Measurements from ENCODE around the gene RGSL1. TPM values are rescaled to one million over a fixed set of nuclear protein-coding genes. Genes with fewer than 3 reads are reported as not detected.

RGSL1 gene
- not detected for total RNA-seq

DNA sequence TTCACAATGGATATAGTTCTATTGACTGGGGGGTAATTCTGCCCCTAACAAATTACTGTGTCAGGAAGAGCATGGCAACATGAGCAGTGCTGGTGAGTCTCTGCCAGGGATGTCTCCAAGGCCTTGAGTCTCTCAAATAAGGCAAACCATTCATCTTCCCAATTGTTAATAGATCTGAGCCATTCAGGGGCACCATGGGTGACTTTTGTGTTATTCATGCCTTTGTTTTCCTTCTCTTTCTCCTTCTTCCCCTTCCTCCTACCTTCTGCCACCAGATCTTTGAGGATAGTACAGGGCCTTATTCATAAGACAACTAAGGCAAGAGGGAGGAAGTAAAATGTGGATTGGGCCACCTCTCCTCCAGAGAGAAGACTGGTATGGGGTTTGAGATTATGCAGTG, at the start of gene RGSL1:
Gene RGSL1, plus strand, starts transcription at position 60 of the 400 bp plus-strand sequence. Its CDS starts 20 bp downstream, at position 80.
- no peak within 1 kb of the TSS for H3K27ac Mint-ChIP-seq
- no peak within 1 kb of the TSS for H3K4me3 Mint-ChIP-seq
- intact Hi-C loops (cut with DNase I, micrococcal nuclease) = no loop called here
- peaks cover 5% of the 10 kb centered on the region for H3K27me3 Mint-ChIP-seq
- no peak for DNase-seq
- ATAC-seq = no peak
- H3K36me3 Mint-ChIP-seq (ENCODE audit: low read depth) = no peaks in the 10 kb centered on the region
- ChIA-PET POLR2A (no interaction called here), CTCF (no interaction called here)
- peaks cover 2% of the 10 kb centered on the region for H3K4me1 Mint-ChIP-seq
- no peaks in the 10 kb centered on the region for H3K9me3 Mint-ChIP-seq (ENCODE audit: low read depth)

DNA sequence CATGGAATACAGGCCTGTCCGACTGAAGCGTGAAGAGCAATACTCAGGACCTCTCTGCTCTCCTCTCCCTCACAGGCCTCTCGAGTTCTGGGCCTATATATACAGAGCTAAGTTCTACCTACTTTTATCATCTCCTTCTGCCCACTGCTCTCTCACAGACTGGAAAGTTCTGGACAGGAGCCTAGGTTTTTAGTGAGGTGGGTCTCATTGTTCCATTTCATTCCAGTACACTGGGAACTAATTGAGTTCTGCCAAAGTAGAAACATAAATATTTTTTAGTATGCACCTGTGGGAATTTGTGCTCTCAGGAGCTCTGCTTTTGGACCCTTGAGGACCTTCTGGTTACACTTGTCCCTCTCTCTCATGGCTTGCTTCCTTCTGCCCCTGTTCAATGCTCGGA, 49.4 kb upstream of the RGSL1 start, which contains the start of gene TEDDM1:
Gene TEDDM1, minus strand, starts transcription at position 101 of the 400 bp plus-strand sequence. CDS start 182 bp downstream, outside the sequence.
- peaks cover under 1% of the 10 kb centered on the region for H3K9me3 Mint-ChIP-seq (ENCODE audit: low read depth)
- H3K36me3 Mint-ChIP-seq (ENCODE audit: low read depth) = no peaks in the 10 kb centered on the region
- ATAC-seq (no peak), DNase-seq (no peak)
- intact Hi-C loops (cut with DNase I, micrococcal nuclease) = no loop called here
- no peak within 1 kb of the TSS for H3K4me3 Mint-ChIP-seq
- ChIA-PET CTCF (interaction anchor here (0.8 to 2.3 kb wide), 3 partner anchors 257 to 322 kb away, joined by 3 to 18 read pairs (median 3); no protein-coding TSS in a partner anchor), POLR2A (no interaction called here)
- H3K27me3 Mint-ChIP-seq = peaks cover 11% of the 10 kb centered on the region
- H3K27ac Mint-ChIP-seq = no peak within 1 kb of the TSS
- H3K4me1 Mint-ChIP-seq = peaks cover 2% of the 10 kb centered on the region

DNA sequence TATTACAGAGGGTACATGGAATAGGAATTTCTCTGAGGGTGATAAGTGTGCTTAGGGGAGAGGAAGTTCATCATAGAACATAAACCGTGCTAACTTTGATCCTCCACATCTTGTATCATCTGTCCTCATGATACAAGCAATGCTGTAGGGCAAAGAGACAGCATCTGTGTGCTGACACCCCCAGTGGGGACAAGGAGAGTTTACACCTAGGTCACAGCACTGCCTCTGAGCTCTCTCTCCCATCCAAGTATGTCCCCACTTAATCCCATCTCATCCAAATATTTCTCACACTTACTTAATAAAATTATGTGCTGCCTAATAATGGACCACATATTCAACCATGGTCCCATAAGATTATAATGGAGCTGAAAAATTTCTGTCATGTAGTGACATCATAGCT, 45.2 kb upstream of the RGSL1 start:
- no peaks in the 10 kb centered on the region for H3K4me1 Mint-ChIP-seq
- H3K36me3 Mint-ChIP-seq (ENCODE audit: low read depth) = no peaks in the 10 kb centered on the region
- no peak for ATAC-seq
- peaks cover 2% of the 10 kb centered on the region for H3K9me3 Mint-ChIP-seq (ENCODE audit: low read depth)
- peaks cover 19% of the 10 kb centered on the region for H3K27me3 Mint-ChIP-seq
- DNase-seq = no peak
- intact Hi-C loops (cut with DNase I, micrococcal nuclease) = no loop called here
- no peak overlapping the region for H3K27ac Mint-ChIP-seq
- H3K4me3 Mint-ChIP-seq = no peak overlapping the region
- CTCF ChIA-PET = interaction anchor here (0.8 to 1.6 kb wide), 5 partner anchors 8 to 324 kb away, joined by 3 to 8 read pairs (median 3); no protein-coding TSS in a partner anchor
- POLR2A ChIA-PET = interaction anchor here (0.5 kb wide), 1 partner anchor 215 kb away, joined by 4 read pairs; no protein-coding TSS in a partner anchor

DNA sequence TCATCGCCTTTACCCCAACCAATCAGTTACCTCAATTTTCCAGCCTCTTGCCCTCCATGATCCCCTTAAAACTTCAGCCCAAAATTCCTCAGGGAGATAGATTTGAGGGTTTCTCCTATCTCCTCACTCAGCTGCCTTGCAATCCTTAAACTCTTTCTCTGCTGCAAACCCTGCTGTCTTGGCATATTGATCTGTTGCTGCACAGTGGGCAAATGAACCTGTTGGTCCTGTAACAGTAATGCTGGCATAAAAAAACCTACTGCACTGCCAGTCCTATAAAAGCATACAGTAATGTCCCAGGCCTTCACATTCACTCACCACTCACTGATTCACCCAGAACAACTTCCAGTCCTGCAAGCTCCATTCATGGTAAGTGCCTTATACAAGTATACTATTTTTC, 44.4 kb upstream of the RGSL1 start:
- ChIA-PET POLR2A (interaction anchor here (0.6 kb wide), 1 partner anchor 472 kb away, joined by 3 read pairs; no protein-coding TSS in a partner anchor), CTCF (interaction anchor here (0.8 to 1.6 kb wide), 5 partner anchors 9 to 325 kb away, joined by 3 to 8 read pairs (median 3); no protein-coding TSS in a partner anchor)
- no peaks in the 10 kb centered on the region for H3K4me1 Mint-ChIP-seq
- peaks cover 21% of the 10 kb centered on the region for H3K27me3 Mint-ChIP-seq
- H3K27ac Mint-ChIP-seq = no peak overlapping the region
- intact Hi-C loops (cut with DNase I, micrococcal nuclease) = no loop called here
- peaks cover 2% of the 10 kb centered on the region for H3K9me3 Mint-ChIP-seq (ENCODE audit: low read depth)
- no peak for ATAC-seq
- H3K4me3 Mint-ChIP-seq = no peak overlapping the region
- H3K36me3 Mint-ChIP-seq (ENCODE audit: low read depth) = no peaks in the 10 kb centered on the region
- no peak for DNase-seq

DNA sequence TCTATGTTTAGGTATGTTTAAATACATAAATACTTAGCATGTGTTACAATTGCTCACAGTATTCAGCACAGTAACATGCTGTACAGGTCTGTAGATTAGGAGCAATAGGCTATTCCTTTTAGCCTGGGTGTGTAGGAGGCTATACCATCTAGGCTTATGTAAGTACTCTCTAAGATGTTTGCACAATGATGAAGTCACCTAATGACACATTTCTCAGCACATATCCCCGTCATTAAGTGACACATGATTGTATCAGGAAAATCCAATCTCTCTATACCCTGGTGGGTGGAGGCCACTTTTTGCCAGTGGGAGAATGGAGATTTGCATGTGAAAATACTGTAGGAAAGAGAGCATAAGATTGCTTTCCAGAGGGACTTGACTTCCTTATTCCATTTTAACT, 43.9 kb upstream of the RGSL1 start:
- no peak overlapping the region for H3K27ac Mint-ChIP-seq
- CTCF ChIA-PET = interaction anchor here (1.0 to 3.7 kb wide), 4 partner anchors 9 to 325 kb away, joined by 3 to 12 read pairs (median 6); no protein-coding TSS in a partner anchor
- H3K27me3 Mint-ChIP-seq = peaks cover 21% of the 10 kb centered on the region
- H3K4me3 Mint-ChIP-seq = no peak overlapping the region
- H3K4me1 Mint-ChIP-seq = no peaks in the 10 kb centered on the region
- ATAC-seq (no peak), DNase-seq (no peak)
- H3K9me3 Mint-ChIP-seq (ENCODE audit: low read depth) = peaks cover 2% of the 10 kb centered on the region
- POLR2A ChIA-PET = no interaction called here
- intact Hi-C loops (cut with DNase I, micrococcal nuclease) = no loop called here
- H3K36me3 Mint-ChIP-seq (ENCODE audit: low read depth) = no peaks in the 10 kb centered on the region

DNA sequence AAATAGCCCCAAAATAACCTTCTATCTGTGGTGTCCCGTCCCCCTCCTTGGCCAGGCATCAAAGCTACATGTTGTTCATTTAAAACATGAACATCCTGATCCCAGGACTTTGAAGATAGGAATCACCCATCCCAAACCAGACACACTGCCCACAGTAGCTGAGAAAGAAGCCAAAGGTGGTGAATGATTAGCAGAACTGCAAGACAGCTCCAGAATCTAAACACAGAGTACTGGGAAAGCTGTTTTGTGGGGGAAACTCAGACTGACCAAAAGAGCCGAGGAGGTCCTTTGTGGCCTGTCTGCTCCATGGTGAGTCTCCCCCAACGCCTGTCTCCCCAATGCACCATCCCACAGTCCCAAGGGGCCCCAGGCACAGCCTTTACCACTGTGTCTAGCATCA, 42.2 kb upstream of the RGSL1 start:
- Mint-ChIP-seq H3K4me1 (no peaks in the 10 kb centered on the region), H3K27me3 (peaks cover 21% of the 10 kb centered on the region), H3K36me3 (ENCODE audit: low read depth) (no peaks in the 10 kb centered on the region), H3K27ac (no peak overlapping the region), H3K9me3 (ENCODE audit: low read depth) (peaks cover 2% of the 10 kb centered on the region), H3K4me3 (no peak overlapping the region)
- ATAC-seq (no peak), DNase-seq (no peak)
- CTCF ChIA-PET = interaction anchor here (1.1 to 3.7 kb wide), 2 partner anchors 11 to 18 kb away, joined by 3 to 12 read pairs; no protein-coding TSS in a partner anchor
- POLR2A ChIA-PET = no interaction called here
- intact Hi-C loops (cut with DNase I, micrococcal nuclease) = no loop called here

DNA sequence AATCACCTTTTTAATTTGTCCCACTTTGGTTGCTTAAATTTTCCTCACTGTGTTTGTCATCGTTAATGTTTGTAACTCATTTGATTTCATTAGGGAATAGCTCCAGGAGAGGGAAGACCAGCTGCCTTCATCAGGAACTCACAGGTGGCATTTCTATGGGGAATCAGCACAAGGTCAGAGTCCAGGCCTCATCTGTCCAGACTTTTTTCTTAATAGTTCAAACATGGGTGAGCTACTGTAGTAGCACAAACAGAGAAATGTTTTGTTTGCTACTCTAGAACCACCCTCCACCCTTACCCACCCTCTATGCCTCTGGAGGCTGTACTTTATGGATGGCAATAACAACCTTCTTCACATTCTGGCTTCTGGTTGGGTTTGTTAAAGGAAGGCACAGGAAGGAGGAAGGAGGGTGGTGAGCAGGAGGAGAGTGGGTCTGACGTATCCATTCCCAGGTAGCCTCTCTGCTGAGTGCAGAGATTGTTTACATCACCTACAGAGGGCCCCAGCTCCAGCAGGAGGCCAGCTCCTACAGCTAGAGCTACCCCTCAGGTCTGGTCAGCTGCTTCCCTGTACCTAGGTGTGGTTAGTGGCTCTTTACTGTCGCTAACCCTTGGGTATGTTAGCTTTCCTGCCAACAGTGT, 41.4 kb upstream of the RGSL1 start:
- DNase-seq (no peak), ATAC-seq (no peak)
- intact Hi-C loops (cut with DNase I, micrococcal nuclease) = no loop called here
- ChIA-PET CTCF (interaction anchor here (0.6 to 3.7 kb wide), 3 partner anchors 12 to 20 kb away, joined by 3 to 12 read pairs (median 3); no protein-coding TSS in a partner anchor), POLR2A (no interaction called here)
- H3K36me3 Mint-ChIP-seq (ENCODE audit: low read depth) = no peaks in the 10 kb centered on the region
- H3K27ac Mint-ChIP-seq = no peak overlapping the region
- H3K4me1 Mint-ChIP-seq = no peaks in the 10 kb centered on the region
- no peak overlapping the region for H3K4me3 Mint-ChIP-seq
- peaks cover 21% of the 10 kb centered on the region for H3K27me3 Mint-ChIP-seq
- peaks cover 2% of the 10 kb centered on the region for H3K9me3 Mint-ChIP-seq (ENCODE audit: low read depth)

DNA sequence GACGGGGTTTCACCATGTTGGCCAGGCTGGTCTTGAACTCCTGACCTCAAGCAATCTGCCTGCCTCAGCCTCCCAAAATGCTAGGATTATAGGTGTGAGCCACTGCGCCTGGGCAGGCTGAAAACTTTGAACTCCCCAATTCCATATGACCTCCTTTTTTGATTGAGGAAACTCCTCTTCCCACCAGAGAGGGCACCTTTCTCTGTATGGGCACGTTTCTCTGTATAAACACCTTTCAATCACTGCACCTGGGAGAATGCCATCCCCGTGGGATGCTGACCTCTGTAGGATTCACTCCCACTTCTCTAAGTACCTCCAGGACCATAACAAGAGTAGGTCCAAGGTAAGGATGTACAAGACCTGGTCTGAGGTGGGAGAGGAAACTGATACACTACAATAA, 39.8 kb upstream of the RGSL1 start:
- Mint-ChIP-seq H3K27me3 (peaks cover 33% of the 10 kb centered on the region), H3K4me1 (no peaks in the 10 kb centered on the region), H3K27ac (no peak overlapping the region), H3K36me3 (ENCODE audit: low read depth) (no peaks in the 10 kb centered on the region), H3K9me3 (ENCODE audit: low read depth) (peaks cover 2% of the 10 kb centered on the region), H3K4me3 (no peak overlapping the region)
- DNase-seq (no peak), ATAC-seq (no peak)
- intact Hi-C loops (cut with DNase I, micrococcal nuclease) = no loop called here
- POLR2A ChIA-PET = no interaction called here
- CTCF ChIA-PET = interaction anchor here (0.7 kb wide), 1 partner anchor 127 kb away, joined by 3 read pairs; no protein-coding TSS in a partner anchor

DNA sequence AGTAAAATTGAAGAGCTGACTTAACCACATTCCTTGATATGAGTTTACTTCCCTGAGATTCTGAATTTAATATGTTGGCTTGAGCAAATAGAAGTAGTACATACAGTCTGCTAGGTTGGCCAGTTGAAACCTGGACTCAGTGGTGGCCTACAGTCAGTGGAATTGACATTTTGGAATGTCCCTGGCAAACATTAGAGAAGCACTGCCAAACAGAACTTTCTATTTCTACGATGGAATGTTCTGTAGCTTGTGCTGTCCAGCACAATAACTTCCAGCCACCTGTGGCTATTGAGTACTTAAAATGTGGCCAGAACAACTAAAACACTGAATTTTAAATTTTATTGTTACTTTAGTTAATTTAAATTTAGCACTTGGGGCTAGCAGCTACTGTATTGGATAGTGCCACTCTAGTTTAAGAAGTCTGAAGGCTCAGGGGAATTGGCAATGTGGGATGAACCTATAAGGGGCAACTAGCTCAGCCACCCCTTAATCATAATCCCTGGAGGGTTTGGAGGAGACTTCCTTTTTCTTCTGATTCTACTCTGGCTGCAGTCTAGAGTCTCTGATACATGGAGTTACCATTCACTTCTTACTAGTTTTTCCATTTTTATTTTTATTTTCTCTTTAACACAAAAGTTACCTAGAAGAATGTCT, 39.2 kb upstream of the RGSL1 start:
- no peak for DNase-seq
- H3K4me1 Mint-ChIP-seq = no peaks in the 10 kb centered on the region
- no peaks in the 10 kb centered on the region for H3K9me3 Mint-ChIP-seq (ENCODE audit: low read depth)
- ChIA-PET POLR2A (no interaction called here), CTCF (interaction anchor here (0.7 kb wide), 1 partner anchor 267 kb away, joined by 4 read pairs; no protein-coding TSS in a partner anchor)
- H3K4me3 Mint-ChIP-seq = no peak overlapping the region
- peaks cover 34% of the 10 kb centered on the region for H3K27me3 Mint-ChIP-seq
- no peak for ATAC-seq
- H3K36me3 Mint-ChIP-seq (ENCODE audit: low read depth) = no peaks in the 10 kb centered on the region
- no peak overlapping the region for H3K27ac Mint-ChIP-seq
- intact Hi-C loops (cut with DNase I, micrococcal nuclease) = no loop called here

DNA sequence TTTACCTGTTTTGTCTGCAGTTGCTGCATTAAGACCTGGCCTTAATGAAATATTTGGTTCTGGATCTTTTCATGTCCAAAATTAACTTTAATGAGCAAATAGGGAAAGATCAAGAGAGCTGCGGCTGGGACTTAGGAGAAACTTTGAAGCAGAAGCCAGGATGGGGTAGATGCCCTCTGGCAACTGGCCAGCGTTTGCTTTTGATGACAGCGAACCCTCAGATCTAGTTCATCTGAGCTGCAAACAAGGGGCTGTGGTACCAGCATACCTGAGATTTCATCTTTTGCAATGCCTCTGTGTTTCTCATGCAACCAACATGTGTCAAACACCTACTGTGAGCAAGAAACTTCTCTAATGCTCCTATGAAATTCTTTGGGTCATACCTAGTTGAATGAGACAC, 36.5 kb upstream of the RGSL1 start:
- Mint-ChIP-seq H3K27ac (no peak overlapping the region), H3K4me1 (no peaks in the 10 kb centered on the region), H3K27me3 (peaks cover 31% of the 10 kb centered on the region), H3K4me3 (no peak overlapping the region), H3K36me3 (ENCODE audit: low read depth) (no peaks in the 10 kb centered on the region), H3K9me3 (ENCODE audit: low read depth) (no peaks in the 10 kb centered on the region)
- ChIA-PET POLR2A (interaction anchor here (0.6 kb wide), 1 partner anchor 31 kb away, joined by 3 read pairs; no protein-coding TSS in a partner anchor), CTCF (no interaction called here)
- DNase-seq (no peak), ATAC-seq (no peak)
- intact Hi-C loops (cut with DNase I, micrococcal nuclease) = no loop called here

DNA sequence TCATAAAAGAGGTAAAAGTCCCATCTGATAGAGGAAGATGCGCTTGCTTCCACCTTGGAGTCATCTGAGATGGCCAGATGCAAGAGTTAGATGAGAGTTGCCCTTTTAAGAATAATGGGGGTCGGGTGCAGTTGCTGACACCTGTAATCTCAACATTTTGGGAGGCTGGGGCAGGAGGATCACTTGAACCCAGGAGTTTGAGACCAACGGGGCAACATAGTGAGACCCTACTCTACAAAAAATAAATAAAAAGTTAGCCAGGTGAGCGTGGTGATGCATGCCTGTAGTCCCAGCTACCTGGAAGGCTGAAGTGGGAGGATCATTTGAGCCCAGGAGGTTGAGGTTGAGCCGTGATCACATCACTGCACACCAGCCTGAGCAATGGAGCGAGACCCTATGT, 36.0 kb upstream of the RGSL1 start:
- intact Hi-C loops (cut with DNase I, micrococcal nuclease) = no loop called here
- H3K4me1 Mint-ChIP-seq = no peaks in the 10 kb centered on the region
- ChIA-PET CTCF (no interaction called here), POLR2A (interaction anchor here (0.6 kb wide), 1 partner anchor 31 kb away, joined by 3 read pairs; no protein-coding TSS in a partner anchor)
- H3K27me3 Mint-ChIP-seq = peaks cover 29% of the 10 kb centered on the region
- no peak for DNase-seq
- H3K27ac Mint-ChIP-seq = no peak overlapping the region
- no peak for ATAC-seq
- no peak overlapping the region for H3K4me3 Mint-ChIP-seq
- no peaks in the 10 kb centered on the region for H3K9me3 Mint-ChIP-seq (ENCODE audit: low read depth)
- H3K36me3 Mint-ChIP-seq (ENCODE audit: low read depth) = no peaks in the 10 kb centered on the region

DNA sequence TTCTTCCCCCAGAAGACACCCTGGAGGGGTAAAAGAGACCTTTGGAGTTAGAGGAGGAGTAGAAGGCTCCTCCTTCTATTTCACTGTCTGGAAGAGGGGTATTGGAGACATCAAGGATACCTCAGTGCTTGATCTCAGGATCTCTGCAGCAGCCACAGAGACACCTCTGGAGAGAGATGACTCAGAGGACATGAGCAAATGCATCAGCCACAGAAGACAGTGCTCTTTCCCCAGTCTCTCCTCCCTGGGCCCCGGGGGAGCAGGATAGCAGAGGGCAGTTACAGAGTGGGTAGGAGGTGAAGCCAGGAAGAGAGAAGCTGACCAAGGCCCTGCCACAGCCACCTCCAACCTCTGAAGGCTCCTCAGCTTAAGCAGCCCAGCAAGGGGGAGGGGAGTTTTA, 34.2 kb upstream of the RGSL1 start:
- H3K27me3 Mint-ChIP-seq = peaks cover 31% of the 10 kb centered on the region
- intact Hi-C loops (cut with DNase I, micrococcal nuclease) = no loop called here
- H3K4me3 Mint-ChIP-seq = no peak overlapping the region
- H3K27ac Mint-ChIP-seq = no peak overlapping the region
- no peaks in the 10 kb centered on the region for H3K4me1 Mint-ChIP-seq
- no peak for DNase-seq
- no peaks in the 10 kb centered on the region for H3K9me3 Mint-ChIP-seq (ENCODE audit: low read depth)
- ChIA-PET POLR2A (no interaction called here), CTCF (no interaction called here)
- no peaks in the 10 kb centered on the region for H3K36me3 Mint-ChIP-seq (ENCODE audit: low read depth)
- ATAC-seq = peak; percentile 64
